ENCODE measurements around the gene PKDCC. TPM values are rescaled to one million over a fixed set of nuclear protein-coding genes. Genes with fewer than 3 reads are reported as not detected.

Gene PKDCC
- total and polyA plus RNA-seq, 4 donors: 2.0 to 76.0 (median 19.8) TPM

DNA sequence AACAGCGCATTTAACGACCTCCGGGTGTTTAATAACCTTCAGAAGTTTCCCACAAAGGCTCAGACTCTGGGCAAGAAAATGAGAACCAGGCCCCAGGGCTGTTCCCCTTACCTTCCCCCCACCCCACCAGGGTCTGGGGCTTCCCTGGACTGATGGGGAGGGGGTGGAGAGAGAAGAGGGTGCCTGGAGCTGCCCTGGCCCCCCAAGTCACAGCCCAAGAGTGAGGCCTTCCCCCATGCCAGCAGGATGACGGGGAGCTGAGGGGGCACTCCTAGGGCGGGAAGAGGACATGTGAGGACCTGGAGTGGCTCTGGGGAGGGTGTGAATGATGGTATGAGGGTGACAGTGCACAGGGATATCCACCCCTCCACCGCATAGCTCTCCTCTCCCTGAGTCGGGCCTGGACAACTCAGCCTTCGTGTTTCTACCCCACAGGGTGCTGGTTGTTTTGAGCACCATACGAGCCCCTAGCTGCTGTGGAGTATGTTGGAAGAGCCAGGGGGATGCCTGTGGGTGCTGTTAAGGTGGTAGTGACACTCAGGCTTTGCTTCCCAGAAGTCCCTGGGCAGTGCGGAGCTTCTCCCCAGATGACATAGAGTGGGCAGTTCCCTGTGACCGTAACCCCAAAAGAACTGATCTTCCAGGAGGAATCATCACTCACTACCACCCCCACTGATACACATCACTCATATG lies 3.9 kb downstream of the PKDCC start:
- no peaks in the 10 kb centered on the region for H3K9me3 ChIP-seq (ENCODE audit: control insufficient read depth in 4 of 4, low read length in 3 of 4)
- no peak overlapping the region for H3K4me3 ChIP-seq (ENCODE audit: low read depth in 1 of 3, low read length in 3 of 3)
- peaks cover 2 to 20% (median 9%) of the 10 kb centered on the region in 4 donors for H3K4me1 ChIP-seq (ENCODE audit: control insufficient read depth in 4 of 4, insufficient read depth in 4 of 4, low read length in 3 of 4)
- H3K27ac ChIP-seq (ENCODE audit: low read depth in 1 of 2, low read length in 2 of 2): peak overlapping the region in 1 of 2 donors; percentile 15
- no peak for DNase-seq (ENCODE audit: low spot score)
- peaks cover 0 to 2% (median 0%) of the 10 kb centered on the region in 4 donors for H3K36me3 ChIP-seq (ENCODE audit: control insufficient read depth in 4 of 4, insufficient read depth in 3 of 4, low read depth in 1 of 4, low read length in 3 of 4)
- 80% methylated on average over 11 of the region's 11 CpGs for WGBS
- H3K27me3 ChIP-seq (ENCODE audit: control insufficient read depth in 4 of 4, insufficient read depth in 4 of 4, low read length in 3 of 4): no peaks in the 10 kb centered on the region
- no peak overlapping the region for H3K9ac ChIP-seq (ENCODE audit: low read depth in 1 of 2, low read length in 2 of 2)
- TF ChIP-seq, protein P1, sequence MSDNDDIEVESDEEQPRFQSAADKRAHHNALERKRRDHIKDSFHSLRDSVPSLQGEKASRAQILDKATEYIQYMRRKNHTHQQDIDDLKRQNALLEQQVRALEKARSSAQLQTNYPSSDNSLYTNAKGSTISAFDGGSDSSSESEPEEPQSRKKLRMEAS (IDR thresholded peaks at IDR 0.05): no peak
- TF ChIP-seq NR2F2 (IDR thresholded peaks at IDR 0.05) (no peak), SP1 (IDR thresholded peaks at IDR 0.05) (no peak), GABPA (IDR thresholded peaks at IDR 0.05 in 1 of 2, conservative IDR thresholded peaks at IDR 0.05 in 1 of 2) (no peak), ATF3 (IDR thresholded peaks at IDR 0.05) (no peak), JUND (IDR thresholded peaks at IDR 0.05) (no peak), FOXA1 (IDR thresholded peaks at IDR 0.05) (no peak), EGR1 (IDR thresholded peaks at IDR 0.05; ENCODE audit: low read depth in 2 of 2) (no peak), REST (IDR thresholded peaks at IDR 0.05) (no peak), TAF1 (conservative IDR thresholded peaks at IDR 0.05) (no peak), FOXA2 (IDR thresholded peaks at IDR 0.05) (no peak), ZBTB33 (IDR thresholded peaks at IDR 0.05) (no peak), YY1 (IDR thresholded peaks at IDR 0.05) (no peak), HNF4A (conservative IDR thresholded peaks at IDR 0.05) (no peak), HNF4G (IDR thresholded peaks at IDR 0.05) (no peak), RAD21 (IDR thresholded peaks at IDR 0.05) (no peak)
- TF ChIP-seq, protein P2, sequence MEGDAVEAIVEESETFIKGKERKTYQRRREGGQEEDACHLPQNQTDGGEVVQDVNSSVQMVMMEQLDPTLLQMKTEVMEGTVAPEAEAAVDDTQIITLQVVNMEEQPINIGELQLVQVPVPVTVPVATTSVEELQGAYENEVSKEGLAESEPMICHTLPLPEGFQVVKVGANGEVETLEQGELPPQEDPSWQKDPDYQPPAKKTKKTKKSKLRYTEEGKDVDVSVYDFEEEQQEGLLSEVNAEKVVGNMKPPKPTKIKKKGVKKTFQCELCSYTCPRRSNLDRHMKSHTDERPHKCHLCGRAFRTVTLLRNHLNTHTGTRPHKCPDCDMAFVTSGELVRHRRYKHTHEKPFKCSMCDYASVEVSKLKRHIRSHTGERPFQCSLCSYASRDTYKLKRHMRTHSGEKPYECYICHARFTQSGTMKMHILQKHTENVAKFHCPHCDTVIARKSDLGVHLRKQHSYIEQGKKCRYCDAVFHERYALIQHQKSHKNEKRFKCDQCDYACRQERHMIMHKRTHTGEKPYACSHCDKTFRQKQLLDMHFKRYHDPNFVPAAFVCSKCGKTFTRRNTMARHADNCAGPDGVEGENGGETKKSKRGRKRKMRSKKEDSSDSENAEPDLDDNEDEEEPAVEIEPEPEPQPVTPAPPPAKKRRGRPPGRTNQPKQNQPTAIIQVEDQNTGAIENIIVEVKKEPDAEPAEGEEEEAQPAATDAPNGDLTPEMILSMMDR (IDR thresholded peaks at IDR 0.05; ENCODE audit: low read depth, low read length, missing input control): no peak

Measured in liver (tissue), 9 donors.